GM12878 (cell line): ENCODE measurements around the gene TMEM151A. TPM values are rescaled to one million over a fixed set of nuclear protein-coding genes. Genes with fewer than 3 reads are reported as not detected.

Source experiments
- ATAC-seq: fragments of 200-7000 bp; cut with Tn5 transposase; 3 replicates; pipeline ENCODE4 v1.9.1; 2020; ENCODE audit warnings: mild to moderate bottlenecking, moderate library complexity
- BruUV-seq: library from RNA; stranded (reverse); fragments of 400-500 nt; replicated peaks from 2 replicates; lab custom pipeline; 2021; lab: Mats Ljungman, UMichigan
- CTCF ChIA-PET: fragments of 300-600 bp; sonication (Branson Sonifier 250); formaldehyde crosslinking; extraction: SDS; loops from one replicate; lab custom pipeline; 2021; ENCODE audit warnings: inconsistent platforms; lab: Yijun Ruan, JAX
- POLR2A ChIA-PET: fragments of 350-600 bp; formaldehyde crosslinking; extraction: SDS; loops from one replicate; lab custom pipeline; 2021; ENCODE audit warnings: inconsistent platforms; lab: Charles Lee
- RAD21 ChIA-PET: fragments of 300-600 bp; sonication (Branson Sonifier 250); formaldehyde crosslinking; loops from one replicate; lab custom pipeline; 2023; ENCODE audit warnings: antibody characterized with exemption; ENCODE audit not compliant: unreplicated experiment; lab: Charles Lee
- SMC1A ChIA-PET: fragments of 300-600 bp; sonication (Branson Sonifier 250); formaldehyde crosslinking; loops from one replicate; lab custom pipeline; 2023; ENCODE audit not compliant: unreplicated experiment, uncharacterized antibody; lab: Charles Lee
- DNase-seq: peaks from one replicate; pipeline ENCODE4 v3.0.0-alpha.2; 2011; ENCODE audit warnings: low read depth, low spot score
- FAIRE-seq: peaks from 3 replicates; lab custom pipeline; 2011; peaks lifted over from hg19 to GRCh38; lab: Jason Lieb, UNC
- H2AFZ ChIP-seq: 2 replicates; pipeline ENCODE4 v1.6.0; 2011; ENCODE audit warnings: low read depth, low read length, control low read depth; ENCODE audit not compliant: control insufficient read depth
- H3K27ac ChIP-seq: 2 replicates; pipeline ENCODE4 v1.5.1; 2011; ENCODE audit warnings: control low read depth; ENCODE audit not compliant: control insufficient read depth, insufficient read depth
- H3K27me3 ChIP-seq, 2 experiments: replicated peaks in 1 of 2; 2 replicates each; pipeline versions ENCODE4 v1.6.0 to v1.6.1; 2011; ENCODE audit warnings: low read length in 1 of 2; ENCODE audit not compliant: control insufficient read depth in 2 of 2, insufficient read depth in 2 of 2
- H3K36me3 ChIP-seq, 2 experiments: 2 replicates each; pipeline ENCODE4 v1.5.1; 2011; ENCODE audit warnings: low read length in 1 of 2; ENCODE audit not compliant: control insufficient read depth in 2 of 2, insufficient read depth in 2 of 2
- H3K4me1 ChIP-seq: 2 replicates; pipeline ENCODE4 v1.6.1; 2011; ENCODE audit warnings: mild to moderate bottlenecking, low read length, moderate library complexity, mixed read lengths; ENCODE audit not compliant: control insufficient read depth, insufficient read depth
- H3K4me2 ChIP-seq: 2 replicates; pipeline ENCODE4 v1.6.0; 2011; ENCODE audit warnings: control low read depth; ENCODE audit not compliant: control insufficient read depth, insufficient read depth
- H3K4me3 ChIP-seq: fragments of 200-600 bp; sonication (generic); 2 replicates; pipeline ENCODE4 v1.5.1; 2016
- H3K79me2 ChIP-seq: 2 replicates; pipeline ENCODE4 v1.6.0; 2011; ENCODE audit warnings: low read length; ENCODE audit not compliant: control insufficient read depth, insufficient read depth
- H3K9ac ChIP-seq: 2 replicates; pipeline ENCODE4 v1.8.0; 2011; ENCODE audit warnings: low read length, control low read depth, mixed read lengths; ENCODE audit not compliant: control insufficient read depth, insufficient read depth
- H3K9me3 ChIP-seq: replicated peaks from 3 replicates; pipeline ENCODE4 v1.5.1; 2011; ENCODE audit warnings: mild to moderate bottlenecking, low read length; ENCODE audit not compliant: control insufficient read depth, insufficient read depth
- H4K20me1 ChIP-seq: 2 replicates; pipeline ENCODE4 v1.6.0; 2011; ENCODE audit not compliant: control insufficient read depth, insufficient read depth
- ESRRA ChIP-seq: IDR thresholded peaks from 2 replicates; pipeline ENCODE4 v1.6.1; 2012; ENCODE audit warnings: mild to moderate bottlenecking, low read length, improper control_type of control experiment
- IKZF1 ChIP-seq: fragments of 450-650 bp; conservative IDR thresholded peaks from 2 replicates; pipeline ENCODE4 v1.6.1; 2017; ENCODE audit warnings: antibody characterized with exemption, mild to moderate bottlenecking
- NFIC ChIP-seq: IDR thresholded peaks from 2 replicates; pipeline ENCODE4 v1.6.1; 2012; ENCODE audit warnings: low read depth, mild to moderate bottlenecking, inconsistent platforms, low read length, moderate library complexity
- NRF1 ChIP-seq: conservative IDR thresholded peaks from 2 replicates; pipeline ENCODE4 v1.6.1; 2011; ENCODE audit warnings: mild to moderate bottlenecking, low read depth, low read length, improper control_type of control experiment
- SIX5 ChIP-seq: IDR thresholded peaks from 2 replicates; pipeline ENCODE4 v1.6.1; 2011; ENCODE audit warnings: mild to moderate bottlenecking, low read depth, low read length, moderate library complexity; ENCODE audit not compliant: severe bottlenecking
- SREBF1 ChIP-seq: IDR thresholded peaks from 2 replicates; pipeline ENCODE4 v1.6.1; 2012; ENCODE audit warnings: mild to moderate bottlenecking, low read length
- SREBF2 ChIP-seq: IDR thresholded peaks from 2 replicates; pipeline ENCODE4 v1.6.1; 2012; ENCODE audit warnings: mild to moderate bottlenecking, low read length
- ZBED1 ChIP-seq: IDR thresholded peaks from 2 replicates; pipeline ENCODE4 v1.6.1; 2016; ENCODE audit warnings: borderline replicate concordance
- ZNF207 ChIP-seq: fragments of 450-650 bp; IDR thresholded peaks from 2 replicates; pipeline ENCODE4 v1.6.1; 2014; ENCODE audit warnings: antibody characterized with exemption, mild to moderate bottlenecking, borderline replicate concordance
- WGBS: methylation state at CpG from one replicate; pipeline ENCODE4 v1.1.6; 2016; ENCODE audit warnings: low lambda C conversion rate; ENCODE audit not compliant: insufficient replicate concordance, insufficient coverage; ENCODE audit errors: missing lambda C conversion rate; 5-methylcytosine and 5-hydroxymethylcytosine counted together
- in situ Hi-C: fragments of 300-500 bp; cut with MboI; formaldehyde crosslinking; loops from 9 replicates; pipeline ENCODE4 v1.14.3; 2018; ENCODE audit warnings: mixed read lengths
- intact Hi-C: fragments of 100-400 bp; cut with micrococcal nuclease; formaldehyde crosslinking; loops from one replicate; pipeline ENCODE4 v1.14.2; 2022; ENCODE audit not compliant: unreplicated experiment
- polyA plus RNA-seq, 11 experiments: library from polyadenylated mRNA; depleted of rRNA in 4 of 11; unstranded in 6 of 11; stranded (reverse) in 5 of 11; fragments of >200 nt; fragmentation: Nextera tagmentation in 4 of 11; fragmentation: Illumina TruSeq in 1 of 11; extraction: Ambion mirVana in 4 of 11; extraction: Trizol in 1 of 11; gene quantifications; 1 replicate in 1 of 11; 2 replicates in 10 of 11; pipeline versions ENCODE4 v1.2.1 to v1.2.3, GENCODE V29; 2011 to 2016; ENCODE audit warnings: inconsistent platforms in 2 of 11, missing spikeins in 2 of 11, low read depth in 1 of 11
- total RNA-seq, 4 experiments: library from RNA; depleted of rRNA in 3 of 4; stranded (reverse); fragments of >200 nt in 3 of 4; fragmentation: Illumina TruSeq in 1 of 4; extraction: Trizol in 1 of 4; gene quantifications; 2 replicates each; pipeline versions ENCODE4 v1.2.1 to v1.2.3, GENCODE V29; 2013 to 2021
- TF ChIP-seq, protein P1 (sequence below): fragments of 450-650 bp; IDR thresholded peaks from 2 replicates; pipeline ENCODE4 v1.6.1; 2017; ENCODE audit warnings: low read depth, mild to moderate bottlenecking, moderate library complexity
- TF ChIP-seq, protein P2 (sequence below): fragments of 450-650 bp; IDR thresholded peaks from 2 replicates; pipeline ENCODE4 v1.6.1; 2017; ENCODE audit warnings: mild to moderate bottlenecking, moderate library complexity
- TF ChIP-seq, protein P3 (sequence below): fragments of 450-650 bp; IDR thresholded peaks from 2 replicates; pipeline ENCODE4 v1.6.1; 2016; ENCODE audit warnings: mild to moderate bottlenecking

The TMEM151A gene
- total and polyA plus RNA-seq, 10 of the 15 experiments (the other 5 are each of a cell fraction or from before 2014, with no cell fraction given), result not detected

GRCh38 chr11:66283461-66284105 is 8.1 kb upstream of the TMEM151A start:
- intact Hi-C loops (loop anchor here (2.0 kb wide), 1 partner anchor 15 kb away; the partner anchor contains the start of gene RAB1B), in situ Hi-C loops (no loop called here)
- Histone ChIP-seq H3K9me3 (no peaks in the 10 kb centered on the region), H3K27me3 (no peaks in the 10 kb centered on the region), H4K20me1 (no peaks in the 10 kb centered on the region; the same call in none of the 2 replicates), H3K4me2 (no peak overlapping the region), H3K4me1 (peaks cover 13% of the 10 kb centered on the region), H2AFZ (no peak overlapping the region), H3K79me2 (peaks cover 11% of the 10 kb centered on the region), H3K36me3 (no peaks in the 10 kb centered on the region; a peak in 1 of 4 replicates), H3K9ac (no peak overlapping the region), H3K4me3 (no peak overlapping the region), H3K27ac (no peak overlapping the region)
- POLR2A ChIA-PET, result interaction anchor here (0.6 to 1.3 kb wide), 2 partner anchors 10 to 13 kb away, joined by 5 read pairs; no protein-coding TSS in a partner anchor
- SMC1A ChIA-PET, result interaction anchor here (1.0 to 3.4 kb wide), 2 partner anchors 16 to 61 kb away, joined by 8 to 10 read pairs; partner anchors contain the start of gene RAB1B
- DNase-seq (no peak), ATAC-seq (no peak), FAIRE-seq (no peak)
- BruUV-seq, result no TSS peak
- RAD21 ChIA-PET, result interaction anchor here (1.1 to 2.2 kb wide), 3 partner anchors 16 to 88 kb away, joined by 3 to 11 read pairs (median 5); no protein-coding TSS in a partner anchor
- TF ChIP-seq, protein P1, sequence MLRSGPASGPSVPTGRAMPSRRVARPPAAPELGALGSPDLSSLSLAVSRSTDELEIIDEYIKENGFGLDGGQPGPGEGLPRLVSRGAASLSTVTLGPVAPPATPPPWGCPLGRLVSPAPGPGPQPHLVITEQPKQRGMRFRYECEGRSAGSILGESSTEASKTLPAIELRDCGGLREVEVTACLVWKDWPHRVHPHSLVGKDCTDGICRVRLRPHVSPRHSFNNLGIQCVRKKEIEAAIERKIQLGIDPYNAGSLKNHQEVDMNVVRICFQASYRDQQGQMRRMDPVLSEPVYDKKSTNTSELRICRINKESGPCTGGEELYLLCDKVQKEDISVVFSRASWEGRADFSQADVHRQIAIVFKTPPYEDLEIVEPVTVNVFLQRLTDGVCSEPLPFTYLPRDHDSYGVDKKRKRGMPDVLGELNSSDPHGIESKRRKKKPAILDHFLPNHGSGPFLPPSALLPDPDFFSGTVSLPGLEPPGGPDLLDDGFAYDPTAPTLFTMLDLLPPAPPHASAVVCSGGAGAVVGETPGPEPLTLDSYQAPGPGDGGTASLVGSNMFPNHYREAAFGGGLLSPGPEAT, result no peak
- TF ChIP-seq NRF1 (no peak), SREBF1 (no peak), SREBF2 (no peak), IKZF1 (no peak), ZNF207 (no peak), ESRRA (no peak), NFIC (no peak), ZBED1 (no peak), SIX5 (no peak)
- TF ChIP-seq, protein P2, sequence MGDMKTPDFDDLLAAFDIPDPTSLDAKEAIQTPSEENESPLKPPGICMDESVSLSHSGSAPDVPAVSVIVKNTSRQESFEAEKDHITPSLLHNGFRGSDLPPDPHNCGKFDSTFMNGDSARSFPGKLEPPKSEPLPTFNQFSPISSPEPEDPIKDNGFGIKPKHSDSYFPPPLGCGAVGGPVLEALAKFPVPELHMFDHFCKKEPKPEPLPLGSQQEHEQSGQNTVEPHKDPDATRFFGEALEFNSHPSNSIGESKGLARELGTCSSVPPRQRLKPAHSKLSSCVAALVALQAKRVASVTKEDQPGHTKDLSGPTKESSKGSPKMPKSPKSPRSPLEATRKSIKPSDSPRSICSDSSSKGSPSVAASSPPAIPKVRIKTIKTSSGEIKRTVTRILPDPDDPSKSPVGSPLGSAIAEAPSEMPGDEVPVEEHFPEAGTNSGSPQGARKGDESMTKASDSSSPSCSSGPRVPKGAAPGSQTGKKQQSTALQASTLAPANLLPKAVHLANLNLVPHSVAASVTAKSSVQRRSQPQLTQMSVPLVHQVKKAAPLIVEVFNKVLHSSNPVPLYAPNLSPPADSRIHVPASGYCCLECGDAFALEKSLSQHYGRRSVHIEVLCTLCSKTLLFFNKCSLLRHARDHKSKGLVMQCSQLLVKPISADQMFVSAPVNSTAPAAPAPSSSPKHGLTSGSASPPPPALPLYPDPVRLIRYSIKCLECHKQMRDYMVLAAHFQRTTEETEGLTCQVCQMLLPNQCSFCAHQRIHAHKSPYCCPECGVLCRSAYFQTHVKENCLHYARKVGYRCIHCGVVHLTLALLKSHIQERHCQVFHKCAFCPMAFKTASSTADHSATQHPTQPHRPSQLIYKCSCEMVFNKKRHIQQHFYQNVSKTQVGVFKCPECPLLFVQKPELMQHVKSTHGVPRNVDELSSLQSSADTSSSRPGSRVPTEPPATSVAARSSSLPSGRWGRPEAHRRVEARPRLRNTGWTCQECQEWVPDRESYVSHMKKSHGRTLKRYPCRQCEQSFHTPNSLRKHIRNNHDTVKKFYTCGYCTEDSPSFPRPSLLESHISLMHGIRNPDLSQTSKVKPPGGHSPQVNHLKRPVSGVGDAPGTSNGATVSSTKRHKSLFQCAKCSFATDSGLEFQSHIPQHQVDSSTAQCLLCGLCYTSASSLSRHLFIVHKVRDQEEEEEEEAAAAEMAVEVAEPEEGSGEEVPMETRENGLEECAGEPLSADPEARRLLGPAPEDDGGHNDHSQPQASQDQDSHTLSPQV, result no peak
- TF ChIP-seq, protein P3, sequence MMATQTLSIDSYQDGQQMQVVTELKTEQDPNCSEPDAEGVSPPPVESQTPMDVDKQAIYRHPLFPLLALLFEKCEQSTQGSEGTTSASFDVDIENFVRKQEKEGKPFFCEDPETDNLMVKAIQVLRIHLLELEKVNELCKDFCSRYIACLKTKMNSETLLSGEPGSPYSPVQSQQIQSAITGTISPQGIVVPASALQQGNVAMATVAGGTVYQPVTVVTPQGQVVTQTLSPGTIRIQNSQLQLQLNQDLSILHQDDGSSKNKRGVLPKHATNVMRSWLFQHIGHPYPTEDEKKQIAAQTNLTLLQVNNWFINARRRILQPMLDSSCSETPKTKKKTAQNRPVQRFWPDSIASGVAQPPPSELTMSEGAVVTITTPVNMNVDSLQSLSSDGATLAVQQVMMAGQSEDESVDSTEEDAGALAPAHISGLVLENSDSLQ, result no peak
- CTCF ChIA-PET, result interaction anchor here (0.6 to 2.8 kb wide), 10 partner anchors 12 to 219 kb away, joined by 3 to 29 read pairs (median 3); no protein-coding TSS in a partner anchor
- 81% methylated on average over 10 of the region's 14 CpGs for WGBS
